Left hindlimb (tissue), 1 donor: Measurements from ENCODE around the gene MN1.

Source experiments
- DNase-seq: peaks from one replicate; pipeline ENCODE4 v3.0.0-alpha.2; 2018

The MN1 gene

GRCh38 chr22:27799015-27799826 lies 2.3 kb downstream of the MN1 start:
- peak; percentile 72 for DNase-seq

- no peak for DNase-seq
Observed at GRCh38 chr22:27798511-27799014, 3.0 kb downstream of the MN1 start.

- no peak for DNase-seq
Observed at GRCh38 chr22:27797520-27798391, 3.8 kb downstream of the MN1 start.

GRCh38 chr22:27796829-27797519 lies 4.6 kb downstream of the MN1 start:
- no peak for DNase-seq

- no peak for DNase-seq
Observed at GRCh38 chr22:27795696-27796517, 5.6 kb downstream of the MN1 start.

GRCh38 chr22:27795053-27795452 lies 6.5 kb downstream of the MN1 start:
- no peak for DNase-seq

- DNase-seq, result no peak
Observed at GRCh38 chr22:27794226-27794625, 7.3 kb downstream of the MN1 start.

GRCh38 chr22:27793576-27793975 lies 8.0 kb downstream of the MN1 start:
- no peak for DNase-seq

- no peak for DNase-seq
Observed at GRCh38 chr22:27792452-27793161, 8.9 kb downstream of the MN1 start.

- DNase-seq, result no peak
Observed at GRCh38 chr22:27791859-27792241, 9.7 kb downstream of the MN1 start.

- no peak for DNase-seq
Observed at GRCh38 chr22:27791159-27791858, 10.2 kb downstream of the MN1 start.

GRCh38 chr22:27790376-27791158 lies 11.0 kb downstream of the MN1 start:
- DNase-seq, result no peak

GRCh38 chr22:27788500-27789288 lies 12.9 kb downstream of the MN1 start:
- DNase-seq, result no peak

- no peak for DNase-seq
Observed at GRCh38 chr22:27786965-27787364, 14.6 kb downstream of the MN1 start.

- no peak for DNase-seq
Observed at GRCh38 chr22:27786291-27786932, 15.1 kb downstream of the MN1 start.

GRCh38 chr22:27785831-27786230 lies 15.7 kb downstream of the MN1 start:
- DNase-seq, result no peak

GRCh38 chr22:27784120-27784475 lies 17.5 kb downstream of the MN1 start:
- no peak for DNase-seq

GRCh38 chr22:27783436-27784119 lies 18.0 kb downstream of the MN1 start:
- DNase-seq, result no peak
